Nephron progenitor cell (in vitro differentiated cells): ENCODE results near the gene UBE2I.

Source experiments
- DNase-seq: peaks from one replicate; pipeline ENCODE4 v3.0.0; 2021
- H3K27ac Mint-ChIP-seq: 2 replicates; pipeline ENCODE4 v1.8.0; 2021; ENCODE audit warnings: mild to moderate bottlenecking, moderate library complexity, mixed read lengths
- H3K27me3 Mint-ChIP-seq: 2 replicates; pipeline ENCODE4 v1.8.0; 2021; ENCODE audit warnings: mild to moderate bottlenecking, low read depth, mixed read lengths; ENCODE audit not compliant: poor library complexity
- H3K36me3 Mint-ChIP-seq: 2 replicates; pipeline ENCODE4 v1.8.0; 2021; ENCODE audit warnings: low read depth, mixed read lengths
- H3K4me1 Mint-ChIP-seq: 2 replicates; pipeline ENCODE4 v1.8.0; 2021; ENCODE audit warnings: mixed read lengths
- H3K4me3 Mint-ChIP-seq: 2 replicates; pipeline ENCODE4 v1.8.0; 2021; ENCODE audit warnings: mild to moderate bottlenecking, moderate library complexity, mixed read lengths
- H3K9me3 Mint-ChIP-seq: 2 replicates; pipeline ENCODE4 v1.8.0; 2021; ENCODE audit warnings: mild to moderate bottlenecking, moderate library complexity, mixed read lengths
- CTCF ChIP-seq: fragments of 200-600 bp; sonication (generic); IDR thresholded peaks from 2 replicates; pipeline ENCODE4 v1.5.0; 2021; ENCODE audit warnings: antibody characterized with exemption

UBE2I gene

GRCh38 chr16:1356061-1356900 is 46.8 kb downstream of the UBE2I start:
- H3K27ac Mint-ChIP-seq = no peak overlapping the region
- TF ChIP-seq CTCF = no peak
- H3K4me3 Mint-ChIP-seq = no peak overlapping the region
- DNase-seq = no peak
- H3K9me3 Mint-ChIP-seq = no peaks in the 10 kb centered on the region
- H3K4me1 Mint-ChIP-seq = peaks cover 25% of the 10 kb centered on the region
- peaks cover 4% of the 10 kb centered on the region for H3K36me3 Mint-ChIP-seq
- peaks cover 8% of the 10 kb centered on the region for H3K27me3 Mint-ChIP-seq

DNA sequence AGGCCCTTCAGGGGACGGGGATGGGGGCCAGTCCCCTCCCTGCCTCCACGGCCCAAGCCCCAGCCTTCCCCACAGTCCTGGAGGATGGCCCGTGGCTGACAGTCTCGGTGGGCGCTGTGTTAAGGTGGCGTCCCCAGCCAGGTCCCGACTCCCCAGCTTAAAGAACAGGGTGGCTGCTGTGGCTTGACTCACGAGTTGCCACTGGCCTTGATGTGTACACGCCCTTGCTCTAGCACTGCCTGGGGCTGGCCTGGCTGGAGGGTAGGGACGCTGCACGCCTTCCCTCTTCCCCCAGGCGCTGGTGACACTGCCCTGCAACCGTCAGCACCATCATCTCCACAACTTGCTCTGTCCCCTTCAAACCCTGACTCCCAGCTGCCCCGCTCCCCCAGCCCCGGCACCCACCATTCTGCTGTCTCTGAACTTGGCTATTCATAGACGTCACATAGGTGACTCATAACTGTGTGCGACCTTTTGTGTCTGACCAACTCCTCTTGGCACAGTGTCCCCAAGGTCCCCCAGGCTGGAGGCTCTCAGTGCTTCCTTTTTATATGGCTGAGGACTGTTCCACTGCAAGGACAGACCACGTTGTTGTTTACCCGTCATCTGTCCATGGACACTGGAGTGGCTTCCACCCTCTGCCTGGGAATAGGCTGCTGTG is 48.6 kb downstream of the UBE2I start:
- Mint-ChIP-seq H3K36me3 (peaks cover 4% of the 10 kb centered on the region), H3K27me3 (peaks cover 1% of the 10 kb centered on the region), H3K4me1 (peaks cover 18% of the 10 kb centered on the region), H3K4me3 (no peak overlapping the region), H3K9me3 (no peaks in the 10 kb centered on the region), H3K27ac (no peak overlapping the region)
- TF ChIP-seq CTCF = no peak
- no peak for DNase-seq

DNA sequence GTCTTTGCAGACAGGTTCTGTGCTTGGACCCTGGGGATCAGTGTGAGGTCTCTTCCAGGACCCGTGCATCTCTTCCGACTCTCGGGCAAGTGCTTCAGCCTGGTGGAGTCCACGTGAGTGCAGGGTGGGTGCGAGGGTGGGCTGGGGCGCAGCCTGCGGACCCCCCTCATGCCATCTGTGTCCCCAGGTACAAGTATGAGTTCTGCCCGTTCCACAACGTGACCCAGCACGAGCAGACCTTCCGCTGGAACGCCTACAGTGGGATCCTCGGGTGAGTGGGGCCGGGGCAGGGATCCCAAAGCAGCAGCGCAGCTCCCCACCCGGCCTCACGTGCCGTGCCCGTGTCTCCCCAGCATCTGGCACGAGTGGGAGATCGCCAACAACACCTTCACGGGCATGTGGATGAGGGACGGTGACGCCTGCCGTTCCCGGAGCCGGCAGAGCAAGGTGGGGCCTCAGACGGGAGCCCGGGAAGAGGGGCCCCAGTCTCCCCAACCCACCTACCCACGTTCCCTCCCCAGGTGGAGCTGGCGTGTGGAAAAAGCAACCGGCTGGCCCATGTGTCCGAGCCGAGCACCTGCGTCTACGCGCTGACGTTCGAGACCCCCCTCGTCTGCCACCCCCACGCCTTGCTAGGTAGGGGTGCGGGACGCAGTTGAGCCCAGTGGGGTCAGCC is 52.4 kb downstream of the UBE2I start:
- Mint-ChIP-seq H3K4me1 (peaks cover 7% of the 10 kb centered on the region), H3K27ac (no peak overlapping the region), H3K36me3 (peaks cover 13% of the 10 kb centered on the region), H3K27me3 (no peaks in the 10 kb centered on the region), H3K9me3 (no peaks in the 10 kb centered on the region), H3K4me3 (no peak overlapping the region)
- no peak for DNase-seq
- no peak for TF ChIP-seq CTCF

GRCh38 chr16:1362807-1363206 is 53.4 kb downstream of the UBE2I start:
- Mint-ChIP-seq H3K27me3 (no peaks in the 10 kb centered on the region), H3K4me3 (no peak overlapping the region), H3K9me3 (no peaks in the 10 kb centered on the region), H3K36me3 (peaks cover 13% of the 10 kb centered on the region), H3K27ac (no peak overlapping the region), H3K4me1 (peaks cover 7% of the 10 kb centered on the region)
- no peak for TF ChIP-seq CTCF
- no peak for DNase-seq

GRCh38 chr16:1363501-1364041 is 54.1 kb downstream of the UBE2I start:
- H3K27me3 Mint-ChIP-seq = no peaks in the 10 kb centered on the region
- TF ChIP-seq CTCF = peak; percentile 78
- H3K27ac Mint-ChIP-seq = peak overlapping the region; percentile 36
- H3K4me1 Mint-ChIP-seq = peaks cover 7% of the 10 kb centered on the region
- peaks cover 13% of the 10 kb centered on the region for H3K36me3 Mint-ChIP-seq
- H3K4me3 Mint-ChIP-seq = no peak overlapping the region
- DNase-seq = peak; percentile 75
- no peaks in the 10 kb centered on the region for H3K9me3 Mint-ChIP-seq
